Right renal cortex interstitium (tissue), 3 donors: ENCODE data around the gene TFDP1. TPM values are rescaled to one million over a fixed set of nuclear protein-coding genes. Genes with fewer than 3 reads are reported as not detected.

Experiments
- DNase-seq, 3 donors: peaks; one replicate each; pipeline ENCODE4 v3.0.0-alpha.2; 2013; ENCODE audit warnings: low read depth in 3 of 3, low spot score in 2 of 3
- polyA plus RNA-seq, 3 donors: library from polyadenylated mRNA; unstranded; fragments of 120-200 nt; gene quantifications; one replicate each; pipeline ENCODE4 v1.2.1, GENCODE V29; 2013; ENCODE audit not compliant: insufficient read length in 3 of 3

Gene TFDP1
- polyA plus RNA-seq, 3 donors: 78.8 to 92.5 (median 89.8) TPM

DNA sequence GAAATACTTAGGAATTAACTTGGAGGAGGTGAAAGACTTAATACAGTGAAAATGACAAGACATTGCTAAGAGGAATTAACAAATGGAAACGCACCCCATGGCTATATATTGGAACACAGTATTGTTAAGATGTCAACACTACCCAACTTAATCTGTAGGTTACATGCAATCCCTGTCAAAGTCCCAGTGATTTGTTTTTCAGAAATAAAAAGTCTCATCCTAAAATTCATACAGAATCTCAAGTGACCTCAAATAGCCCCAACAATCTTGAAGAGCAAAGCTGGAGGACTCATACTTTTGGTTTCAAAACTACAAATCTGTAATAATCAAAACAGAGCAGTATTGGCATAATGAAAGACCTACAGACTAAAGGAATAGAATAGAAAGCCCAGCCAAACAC lies 60.2 kb downstream of the TFDP1 start:
- no peak for DNase-seq

DNA sequence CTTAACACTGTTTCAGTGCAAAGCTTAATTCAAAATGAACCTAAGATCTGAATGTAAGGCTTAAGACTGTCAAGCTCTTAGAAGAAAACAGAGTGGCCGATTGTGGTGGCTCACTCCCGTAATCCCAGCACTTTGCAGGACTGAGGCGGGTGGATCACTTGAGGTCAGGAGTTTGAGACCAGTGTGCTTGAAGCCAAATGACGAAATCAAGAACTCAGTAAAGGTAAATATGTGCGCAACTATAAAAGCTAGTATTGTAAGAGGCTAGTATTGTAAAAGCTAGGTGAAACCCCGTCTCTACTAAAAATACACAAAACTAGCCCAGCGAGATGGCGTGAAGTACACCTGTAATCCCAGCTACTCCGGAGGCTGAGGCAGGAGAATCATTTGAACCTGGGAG lies 60.8 kb downstream of the TFDP1 start:
- DNase-seq: no peak

DNA sequence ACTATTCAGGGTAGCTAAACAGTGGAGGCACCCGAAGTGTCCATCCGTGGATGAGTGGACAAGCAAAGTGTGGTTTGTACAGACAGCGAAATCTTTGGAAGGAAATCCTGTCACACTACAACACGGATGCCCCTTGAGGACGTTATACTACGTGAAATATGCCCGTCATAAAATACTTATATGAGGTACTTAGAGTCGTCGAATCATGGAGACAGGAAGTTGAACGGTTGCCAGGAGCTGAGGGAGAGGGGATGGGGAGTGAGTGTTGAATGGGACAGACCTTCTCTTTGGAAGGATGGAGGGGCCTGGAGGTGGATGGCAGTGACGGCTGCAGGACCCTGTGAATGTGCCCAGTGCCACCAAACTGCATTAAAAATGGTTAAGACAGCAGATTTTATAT lies 61.8 kb downstream of the TFDP1 start:
- DNase-seq: no peak

DNA sequence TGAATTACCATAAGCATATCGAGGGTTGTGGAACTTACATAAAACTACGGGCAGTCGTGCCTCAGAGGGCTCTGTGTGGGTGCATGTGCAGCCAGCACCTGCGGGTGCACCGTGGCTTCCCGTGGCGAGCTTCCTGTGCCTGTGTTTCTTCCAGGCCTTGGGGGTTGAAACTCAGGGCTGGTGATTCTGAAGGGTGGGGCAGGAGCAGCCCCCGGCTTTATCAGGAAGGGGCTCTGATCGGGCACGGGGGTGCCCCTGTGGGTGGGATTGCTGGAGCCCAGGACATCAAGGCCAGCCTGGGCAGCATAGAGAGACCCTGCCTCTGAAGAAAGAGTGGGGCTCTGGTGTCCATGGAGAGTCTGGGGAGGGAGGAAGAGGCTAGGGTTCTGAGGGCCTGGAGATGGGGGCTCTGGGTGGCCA lies 62.4 kb downstream of the TFDP1 start:
- DNase-seq: no peak

DNA sequence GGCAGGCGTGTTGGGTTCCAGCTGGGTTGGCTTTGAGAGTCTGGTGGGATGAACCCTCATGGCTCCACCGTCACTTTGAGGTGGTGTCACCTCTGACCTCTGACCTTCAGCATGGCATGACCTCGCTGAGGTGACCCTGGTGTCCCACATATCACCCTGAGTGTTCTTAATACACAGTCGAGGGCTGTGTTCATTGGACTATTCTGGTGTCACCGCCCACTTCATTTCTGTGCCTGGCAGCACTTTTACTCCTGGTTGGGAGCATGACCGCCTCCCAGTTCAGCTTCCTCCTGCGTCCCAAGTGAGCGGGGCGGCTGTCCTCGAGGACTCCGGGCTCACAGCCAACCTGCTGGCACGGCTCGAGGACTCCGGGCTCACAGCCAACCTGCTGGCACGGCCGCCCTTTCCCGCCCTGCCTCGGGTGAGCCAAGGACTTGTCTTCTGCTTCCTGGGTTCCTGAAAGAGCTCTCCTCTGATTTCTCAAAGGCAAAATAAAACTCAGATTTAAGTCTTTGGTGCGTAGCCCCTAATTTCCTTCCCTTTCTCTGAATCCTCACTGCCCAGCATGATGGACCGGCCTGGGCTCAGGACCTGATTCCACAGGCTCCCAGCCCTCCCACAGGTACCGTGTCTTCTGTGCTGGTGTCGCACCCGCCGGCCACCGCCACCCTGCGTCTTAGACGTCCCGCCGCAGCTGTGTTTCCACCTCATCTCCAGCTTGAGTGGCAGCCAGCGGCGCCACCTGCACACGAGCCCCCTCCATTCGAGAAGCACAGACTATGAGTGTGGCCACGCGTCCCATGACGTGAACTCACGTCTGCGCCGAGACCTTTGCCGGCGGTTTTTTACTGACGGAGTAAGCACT lies 63.0 kb downstream of the TFDP1 start:
- no peak for DNase-seq

DNA sequence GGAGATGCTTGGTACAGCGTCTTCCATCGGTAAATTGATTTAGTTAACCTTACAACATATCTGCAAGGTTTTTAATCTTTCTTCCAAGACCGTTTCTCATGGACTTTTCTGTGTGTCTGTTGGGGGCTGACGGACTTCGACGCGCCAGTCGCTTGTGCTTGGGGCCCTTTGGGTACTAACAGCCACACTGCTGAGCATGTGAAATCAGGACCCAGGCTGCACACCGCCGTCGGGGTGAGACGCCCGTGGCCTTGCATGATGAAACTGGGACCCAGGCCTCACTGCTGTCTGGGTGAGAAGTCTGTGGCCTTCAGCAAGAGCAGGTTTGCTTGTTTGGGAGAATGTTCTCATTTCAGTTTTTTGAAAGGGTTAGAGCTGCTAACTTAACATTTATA lies 63.7 kb downstream of the TFDP1 start:
- no peak for DNase-seq

DNA sequence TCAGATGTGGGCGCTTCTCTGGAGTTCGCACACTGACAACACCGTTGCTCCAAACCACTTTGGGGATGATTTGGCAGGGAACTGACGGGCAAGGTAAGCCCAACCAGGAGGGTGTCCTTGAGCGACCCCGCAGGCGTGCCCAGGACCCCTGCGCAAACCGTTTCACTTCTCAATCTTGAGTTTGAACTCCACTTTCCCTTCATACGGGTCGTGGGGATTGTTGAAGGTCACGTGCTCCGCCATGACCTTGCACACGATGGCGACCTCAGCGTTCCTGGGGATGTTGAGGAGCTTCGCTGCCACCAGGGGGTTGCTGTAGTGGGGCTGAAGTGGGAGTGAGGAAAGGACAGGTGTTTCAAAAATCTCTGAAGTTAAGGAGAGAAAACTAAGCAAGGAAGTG lies 64.7 kb downstream of the TFDP1 start:
- no peak for DNase-seq

DNA sequence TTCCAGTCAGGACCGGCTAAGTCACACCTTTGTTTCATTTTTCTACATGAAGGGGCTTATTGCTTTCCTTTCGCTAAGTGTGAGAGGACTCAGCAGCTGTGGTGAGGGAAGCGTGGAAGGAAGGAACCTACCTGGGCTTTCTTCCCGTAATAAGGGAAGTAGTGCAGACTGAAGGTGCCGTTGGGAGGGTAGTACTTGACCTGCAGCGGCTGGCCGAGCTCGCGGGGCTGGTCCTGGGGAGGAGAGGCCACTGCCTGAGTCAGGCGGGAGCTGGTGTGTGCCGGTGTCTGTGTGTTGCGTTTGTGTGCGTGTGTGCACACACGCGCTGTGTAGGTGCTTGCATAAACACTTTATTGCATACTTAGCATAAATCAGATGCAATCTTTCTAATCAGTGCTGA lies 65.7 kb downstream of the TFDP1 start:
- DNase-seq: no peak

DNA sequence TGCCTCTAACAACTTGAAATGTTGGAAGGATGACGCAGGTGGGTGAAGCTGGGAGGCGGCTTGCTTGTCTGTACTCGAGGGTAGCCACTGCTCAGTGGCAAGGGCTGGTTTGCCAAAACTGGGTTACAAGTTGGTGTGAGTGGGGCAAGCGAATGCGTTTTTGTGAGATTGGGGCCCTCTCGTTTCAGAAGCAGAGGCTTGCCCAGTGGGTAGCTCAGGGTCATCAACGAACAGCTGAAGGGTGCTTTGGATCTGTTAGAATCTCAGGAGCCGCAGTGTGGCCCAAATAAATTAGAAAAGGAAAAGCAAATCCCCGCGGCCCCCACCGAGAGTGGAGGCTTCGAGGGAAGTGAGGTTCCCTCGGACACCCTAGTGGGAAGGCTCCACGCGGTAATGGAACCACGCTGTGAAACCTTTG lies 66.2 kb downstream of the TFDP1 start:
- no peak for DNase-seq

DNA sequence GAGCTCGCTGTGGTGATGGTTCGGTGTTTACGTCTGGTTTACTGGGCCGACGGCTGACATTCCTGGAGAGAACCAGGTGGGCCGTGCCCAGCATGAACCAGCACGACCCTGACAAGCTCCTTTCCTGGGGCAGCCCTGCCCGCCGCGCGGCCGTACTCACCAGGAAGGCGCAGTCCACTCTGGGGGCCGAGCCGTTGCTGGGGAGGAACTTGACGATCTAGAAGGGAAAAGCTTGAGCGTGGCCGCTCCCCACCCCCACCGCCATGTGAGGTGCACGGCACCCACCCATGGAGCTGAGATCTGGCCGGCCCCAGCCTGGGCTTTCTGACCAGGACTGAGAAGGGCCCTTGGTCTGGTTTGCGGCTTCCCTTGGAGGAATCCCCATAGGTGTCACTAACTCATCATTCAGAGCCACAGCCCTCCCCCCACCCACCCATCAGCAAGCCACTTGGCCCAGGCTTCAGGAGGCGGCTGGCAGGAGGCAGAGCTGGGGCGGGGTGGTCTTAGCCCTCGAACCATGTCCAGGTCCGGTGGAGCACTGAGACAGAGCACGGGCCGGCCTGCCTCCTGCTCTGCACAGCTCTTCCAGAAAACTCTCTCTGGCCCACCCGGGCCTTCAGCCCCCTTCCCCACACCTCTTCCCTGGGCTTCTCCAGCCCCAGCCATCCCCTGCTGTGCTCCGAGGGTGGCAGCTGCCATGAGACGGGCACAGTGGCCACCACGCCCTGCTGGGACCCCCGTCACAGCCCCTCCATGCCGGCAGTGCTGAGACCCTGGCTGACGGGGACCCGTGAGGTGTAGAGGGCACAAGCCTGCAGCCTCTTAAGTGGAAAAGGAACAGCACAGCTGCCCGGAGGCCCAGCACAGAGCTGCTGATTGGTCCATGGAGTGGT lies 67.2 kb downstream of the TFDP1 start:
- no peak for DNase-seq

DNA sequence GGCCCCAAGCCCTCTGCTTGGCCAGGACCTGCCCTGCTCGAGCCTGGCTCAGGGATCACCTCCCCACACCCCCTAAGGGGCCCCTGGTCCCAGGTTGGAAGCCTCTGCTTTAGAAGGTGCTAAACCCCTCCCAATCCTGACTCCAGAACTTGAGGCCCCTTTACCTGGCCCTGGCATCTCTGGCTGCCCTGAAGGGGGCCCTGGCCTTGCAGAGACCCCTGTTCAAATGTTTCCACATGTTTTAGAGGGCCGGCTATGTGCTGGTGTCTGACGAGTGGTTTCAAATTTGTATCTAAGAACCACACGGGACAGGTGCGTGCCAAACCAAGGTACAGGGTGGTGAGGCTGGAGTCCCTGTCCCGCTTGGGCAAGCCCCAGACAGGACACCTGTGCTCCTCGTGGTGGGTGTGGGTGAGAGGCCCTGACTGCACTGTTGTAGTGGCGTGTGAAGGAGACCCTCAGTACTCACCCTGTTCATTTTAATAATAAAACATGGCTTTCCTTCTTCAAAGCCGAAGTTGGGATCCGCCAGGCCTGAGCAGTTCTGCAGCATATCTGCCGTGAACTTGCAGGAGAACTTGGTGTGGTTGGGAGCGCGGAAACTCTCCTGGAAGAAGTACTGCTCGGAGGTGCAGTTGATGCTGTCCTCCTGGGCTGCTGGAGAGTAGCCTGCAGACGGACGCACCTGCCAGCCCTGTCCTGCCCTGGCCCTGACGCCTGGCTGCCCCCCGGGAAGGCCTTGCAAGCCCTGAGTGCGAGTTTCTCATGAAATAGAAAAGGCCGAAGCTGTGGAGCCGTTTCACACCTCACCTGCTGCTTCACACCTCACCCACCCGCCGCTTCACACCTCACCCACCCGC lies 68.1 kb downstream of the TFDP1 start:
- DNase-seq: no peak

DNA sequence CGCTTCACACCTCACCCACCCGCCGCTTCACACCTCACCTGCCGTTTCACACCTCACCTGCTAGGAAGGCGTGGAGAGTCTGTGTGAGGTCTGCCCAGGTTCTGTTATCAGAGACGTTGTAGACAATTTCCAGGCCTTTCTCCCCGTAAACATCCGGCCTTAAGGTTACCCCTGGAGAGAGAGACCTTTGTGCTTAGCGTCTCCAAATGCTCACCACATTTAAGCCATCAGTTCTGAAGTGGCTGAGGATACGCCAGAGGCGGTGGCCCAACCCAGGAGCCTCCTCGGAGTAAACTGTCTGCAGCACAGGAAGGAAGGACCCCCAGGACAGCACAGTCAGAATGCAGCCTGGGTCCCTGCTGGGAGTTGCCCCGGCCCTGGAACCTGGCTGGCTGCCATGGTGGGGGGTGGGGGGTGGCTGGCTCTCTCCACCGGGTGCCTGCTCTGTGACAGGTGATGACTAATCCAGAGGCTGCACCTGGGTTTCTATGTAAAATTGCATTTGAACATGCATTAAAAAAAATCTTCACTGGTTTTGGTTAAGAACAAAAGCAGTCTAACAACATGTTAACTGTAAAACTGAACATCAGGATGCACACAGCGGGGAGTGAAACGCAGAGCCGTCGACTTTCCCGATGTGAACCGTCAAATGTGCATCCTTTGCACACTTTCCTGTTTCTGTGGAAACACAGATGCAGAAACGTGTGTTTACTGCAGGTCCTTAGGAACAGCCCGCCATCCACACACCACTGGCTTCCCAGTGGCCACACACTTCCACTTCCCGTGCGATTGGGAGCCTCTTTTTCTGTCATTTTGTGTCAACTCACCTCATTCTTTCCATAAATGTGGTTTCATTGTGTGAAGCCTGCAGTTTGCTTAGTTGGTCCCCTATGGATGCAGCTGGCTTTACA lies 69.0 kb downstream of the TFDP1 start:
- DNase-seq: no peak

DNA sequence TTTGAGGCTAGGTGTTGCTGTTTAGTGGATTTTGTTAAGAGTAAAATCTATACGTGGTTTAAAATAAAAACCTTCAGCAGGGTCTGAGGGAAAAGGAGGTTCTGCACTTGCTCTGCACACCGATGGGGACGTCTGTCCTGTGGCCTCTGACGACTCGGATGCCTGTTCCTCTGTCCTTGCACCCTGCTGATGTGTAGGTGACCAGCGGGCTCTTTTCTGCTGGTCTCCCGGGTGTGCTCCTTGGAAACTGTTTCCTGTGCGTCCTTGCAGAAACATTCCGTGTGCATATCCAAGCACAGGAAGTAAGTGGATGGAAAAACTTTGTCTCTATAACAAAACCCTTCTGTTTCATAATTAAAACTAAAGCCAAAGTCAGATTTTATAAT lies 69.6 kb downstream of the TFDP1 start:
- DNase-seq: no peak

DNA sequence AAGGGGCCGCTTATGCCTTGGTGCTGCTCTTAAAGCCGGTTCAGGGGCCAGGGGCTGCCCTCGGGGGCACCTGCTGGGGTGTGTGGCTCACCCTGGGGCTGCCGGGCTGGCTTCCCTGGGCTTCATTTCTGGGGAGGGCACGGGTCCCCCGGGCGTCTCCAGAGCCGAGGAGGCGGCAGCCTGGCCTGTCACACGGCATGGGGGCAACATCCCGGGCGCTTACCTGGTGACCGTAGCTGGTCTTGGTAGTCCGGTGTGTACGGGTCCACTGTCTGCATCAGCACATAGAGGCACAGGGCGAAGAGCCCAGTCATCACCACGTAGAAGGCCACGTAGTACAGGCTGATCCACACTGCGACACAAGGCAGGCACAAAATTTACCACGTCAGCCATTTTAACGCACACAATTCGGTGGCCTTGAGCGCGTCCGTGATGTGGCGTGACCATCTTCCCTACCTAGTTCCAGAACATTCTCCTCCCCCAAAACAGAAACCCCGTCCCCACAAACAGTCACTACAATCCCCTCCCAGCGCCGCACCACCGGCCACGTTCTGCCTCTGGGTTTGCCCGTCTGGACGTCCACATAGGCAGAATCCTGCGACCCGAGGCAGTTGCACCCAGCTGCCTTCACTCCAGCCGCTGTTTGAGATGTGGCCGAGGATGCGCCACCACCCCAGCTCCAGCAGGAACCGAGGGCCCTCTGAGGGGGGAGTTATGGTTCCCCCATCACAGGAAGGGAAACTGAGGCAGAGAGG lies 70.2 kb downstream of the TFDP1 start:
- DNase-seq: no peak

DNA sequence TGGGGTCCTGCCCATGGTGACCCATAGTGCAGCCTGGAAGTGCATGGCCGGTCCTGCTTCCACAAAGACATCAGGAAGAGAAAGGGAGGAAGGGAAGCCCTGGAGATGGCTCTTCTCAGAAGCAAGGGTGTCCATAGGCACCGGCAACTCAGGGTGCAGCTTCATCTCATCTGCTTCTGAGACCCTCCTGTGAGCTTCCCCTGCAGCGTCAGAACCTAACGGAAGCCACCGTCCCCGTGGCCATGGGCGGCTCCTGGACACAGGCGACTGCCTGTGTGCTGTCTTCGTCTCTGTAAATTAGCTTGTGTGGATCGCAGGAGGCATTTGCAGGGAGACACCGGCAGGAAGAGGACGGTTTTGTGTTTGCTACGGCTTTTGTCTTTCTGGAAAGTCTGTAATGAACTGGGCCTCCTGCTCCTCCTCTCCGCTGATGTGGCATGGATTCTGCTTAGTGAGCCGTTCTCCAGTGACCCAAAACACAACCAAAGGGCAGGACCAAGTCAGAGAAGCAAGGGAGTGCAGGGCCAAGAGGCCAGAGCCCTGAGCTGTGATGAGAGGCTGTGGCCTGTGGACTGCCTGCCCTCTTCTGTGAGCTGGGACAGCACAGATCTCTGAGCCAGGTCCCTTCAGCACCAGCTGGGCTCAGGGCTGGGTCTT lies 70.9 kb downstream of the TFDP1 start:
- DNase-seq: no peak

DNA sequence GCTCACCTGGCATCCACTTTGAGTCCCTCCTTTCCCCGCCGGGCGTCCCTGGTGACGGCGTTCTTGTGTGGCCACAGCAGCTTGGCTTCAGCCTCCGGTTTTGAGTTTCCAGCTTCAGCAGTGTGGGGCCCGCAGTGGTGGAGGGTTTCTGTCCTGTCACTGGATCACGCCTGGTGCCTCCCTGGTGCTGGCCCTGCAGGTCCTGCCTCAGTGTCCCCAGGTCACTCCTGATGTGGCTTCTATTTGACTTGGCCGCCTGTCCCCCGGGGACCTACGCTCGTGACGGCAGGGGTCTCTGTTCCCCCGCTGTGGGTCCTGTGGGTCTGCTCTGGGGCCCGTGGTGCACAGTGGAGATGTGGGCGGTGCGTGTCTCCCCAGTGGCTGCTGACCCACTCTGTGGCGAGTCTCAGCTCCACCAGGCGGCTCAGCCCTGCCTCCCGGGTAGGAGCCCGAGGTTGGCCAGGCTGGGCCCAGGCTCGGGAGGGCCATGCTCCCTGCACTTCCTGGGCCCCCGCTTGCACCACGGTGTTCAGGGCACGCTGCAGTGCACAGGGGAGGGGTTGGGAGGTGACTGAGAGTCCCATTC lies 71.5 kb downstream of the TFDP1 start:
- no peak for DNase-seq

DNA sequence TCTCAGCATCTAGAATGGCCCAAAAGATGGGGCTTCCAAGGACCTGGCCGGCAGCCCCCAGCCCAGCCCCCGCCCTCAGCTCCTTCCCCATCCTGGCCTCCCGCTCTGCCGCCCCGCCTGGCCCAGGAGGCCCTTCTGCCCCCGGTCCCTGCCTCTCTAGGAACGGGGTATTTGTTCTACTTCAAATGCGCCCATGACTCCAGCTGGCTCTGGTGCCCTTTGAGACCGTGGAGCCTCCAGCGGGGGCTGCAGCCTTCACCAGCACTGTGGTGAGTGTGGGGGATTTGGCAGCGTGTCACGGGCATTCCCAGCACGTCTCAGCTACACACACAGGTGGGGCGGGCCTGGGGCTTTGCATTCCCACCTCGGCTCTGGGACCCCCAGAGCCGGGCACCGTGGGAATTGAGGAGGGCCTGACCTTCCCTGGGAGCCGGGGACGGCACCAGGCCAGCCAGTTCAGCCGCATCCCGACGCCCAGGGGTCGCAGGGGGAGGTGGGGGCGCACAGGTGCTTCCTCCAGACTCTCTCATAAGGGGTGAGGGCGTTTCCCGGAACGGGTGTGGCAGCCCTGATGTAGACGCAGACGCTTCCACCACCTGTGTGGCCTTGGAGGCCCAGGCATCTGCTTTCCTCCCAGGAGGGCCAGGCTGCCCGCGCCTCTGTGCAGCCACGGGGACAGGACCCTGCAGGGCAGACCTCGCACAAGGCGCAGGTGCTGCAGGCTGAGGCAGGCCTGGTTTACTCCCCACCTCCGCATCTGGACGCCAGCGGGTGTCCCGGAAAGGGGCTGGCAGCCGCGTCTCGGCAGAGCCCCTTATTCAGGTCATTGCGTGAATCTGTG lies 72.5 kb downstream of the TFDP1 start:
- DNase-seq: no peak
